GM21723 (cell line): Measurements from ENCODE around the gene TXLNG.
"Not testable (repeated sequence)": the region's sequence is repeated elsewhere in the genome, so short reads cannot be mapped to it uniquely, and the experiment has no call there.

Experiments
- ATAC-seq: cut with Tn5 transposase; IDR thresholded peaks from one replicate; pipeline ENCODE4 v1.9.1; 2021; ENCODE audit warnings: mild to moderate bottlenecking, moderate library complexity; ENCODE audit not compliant: unreplicated experiment

The TXLNG gene

GRCh38 chrX:16786139-16786790, at the start of gene TXLNG:
TXLNG (plus strand) TSS chrX:16786466; CDS start chrX:16786488, 22 bp downstream.
- ATAC-seq: peak; percentile 99

GRCh38 chrX:16737024-16737423, 49.2 kb upstream of the TXLNG start:
- no peak for ATAC-seq

DNA sequence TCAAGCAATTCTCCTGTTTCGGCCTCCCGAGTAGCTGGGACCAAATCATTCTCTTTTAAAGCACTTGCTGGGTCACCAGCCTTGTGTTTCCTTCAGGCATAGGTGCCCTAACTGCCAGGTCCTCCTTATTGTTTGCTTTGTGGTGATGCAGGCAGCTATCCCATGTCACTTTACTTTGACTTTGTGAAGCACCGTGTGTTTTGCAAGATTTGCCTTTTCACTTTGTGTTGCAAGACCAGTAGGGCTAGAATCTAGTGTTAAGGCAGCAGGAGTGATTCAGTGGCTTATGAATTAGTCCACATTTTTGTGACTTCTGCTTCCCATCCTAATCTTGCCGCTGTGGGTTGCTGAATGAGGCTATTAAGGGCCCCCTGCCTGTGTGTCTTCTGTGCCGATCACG, 46.7 kb upstream of the TXLNG start:
- ATAC-seq: no peak

DNA sequence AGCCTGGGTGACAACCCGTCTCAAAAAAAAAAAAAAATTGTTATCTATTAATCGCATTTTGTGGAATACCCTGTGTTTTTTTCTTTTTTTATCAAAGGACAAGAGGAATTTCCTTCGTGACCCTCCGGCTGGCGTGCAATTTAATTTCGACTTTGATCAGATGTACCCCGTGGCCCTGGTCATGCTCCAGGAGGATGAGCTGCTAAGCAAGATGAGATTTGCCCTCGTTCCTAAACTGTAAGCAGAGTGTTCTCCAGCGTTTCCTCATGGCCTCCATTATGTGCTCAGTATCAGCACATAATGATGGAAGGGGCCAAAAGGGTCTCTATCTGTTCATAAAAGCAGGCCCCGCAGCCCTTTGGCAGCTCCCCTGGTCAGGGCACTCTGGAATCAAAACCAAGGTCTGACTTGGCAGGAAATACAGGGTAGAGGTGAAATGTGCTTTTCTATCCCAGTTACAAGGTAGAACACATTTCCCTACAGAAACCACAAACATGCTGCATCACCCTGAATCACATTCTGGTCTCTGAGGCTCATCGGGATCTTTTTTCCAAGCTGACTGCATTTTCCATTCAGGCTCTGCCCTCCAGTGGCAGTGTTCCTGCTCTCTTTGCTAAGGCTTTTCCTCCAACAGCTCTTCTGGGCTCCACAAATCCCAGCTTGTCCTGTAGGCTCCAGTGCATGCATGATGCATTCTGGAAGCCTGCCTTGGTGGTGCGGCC, 42.5 kb upstream of the TXLNG start:
- no peak for ATAC-seq

DNA sequence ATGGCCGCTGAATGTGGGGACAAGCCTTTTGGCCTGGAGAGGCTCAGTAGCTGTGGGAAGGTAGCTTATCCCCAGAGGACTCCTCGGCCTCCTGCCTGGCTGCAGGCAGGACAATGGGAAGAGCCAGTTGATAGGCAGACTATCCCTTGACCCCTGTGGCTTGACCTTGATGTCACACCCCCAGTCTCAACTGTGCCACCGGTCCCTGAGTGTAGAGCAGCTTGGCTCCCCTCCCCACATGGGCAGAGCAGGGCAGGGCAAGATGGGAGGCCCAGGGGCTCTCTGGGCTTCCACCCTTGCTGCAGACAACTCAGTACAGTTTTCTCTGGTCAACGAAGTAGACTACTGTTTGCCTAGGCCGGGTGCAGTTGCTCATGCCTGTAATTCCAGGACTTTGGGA, 41.2 kb upstream of the TXLNG start:
- ATAC-seq: no peak

DNA sequence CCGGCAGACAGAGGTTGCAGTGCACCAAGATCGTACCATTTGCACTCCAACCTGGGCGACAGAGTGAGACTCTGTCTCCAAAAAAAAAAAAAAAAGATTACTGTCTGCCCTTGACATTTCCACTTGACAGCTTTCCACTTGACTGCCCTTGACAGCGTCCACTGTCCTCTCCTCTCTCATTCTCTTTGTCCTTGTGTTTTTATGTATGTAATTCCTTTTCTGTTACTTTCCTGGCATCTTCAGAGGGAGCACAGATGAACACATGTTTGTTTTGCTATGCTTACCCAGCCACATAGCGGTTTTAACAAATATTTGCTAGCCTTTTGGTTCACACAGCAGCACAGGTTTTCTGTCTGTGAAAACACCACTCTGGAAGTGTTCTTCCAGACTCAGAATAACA, 40.6 kb upstream of the TXLNG start:
- no peak for ATAC-seq

GRCh38 chrX:16748425-16748824, 37.8 kb upstream of the TXLNG start:
- no peak for ATAC-seq

- no peak for ATAC-seq
Observed at GRCh38 chrX:16750136-16750535, 36.1 kb upstream of the TXLNG start.

- ATAC-seq: no peak
Observed at GRCh38 chrX:16754019-16754418, 32.2 kb upstream of the TXLNG start.

- ATAC-seq: no peak
Observed at GRCh38 chrX:16756724-16757123, 29.5 kb upstream of the TXLNG start.

GRCh38 chrX:16761500-16761899, 24.8 kb upstream of the TXLNG start:
- not testable (repeated sequence) for ATAC-seq

DNA sequence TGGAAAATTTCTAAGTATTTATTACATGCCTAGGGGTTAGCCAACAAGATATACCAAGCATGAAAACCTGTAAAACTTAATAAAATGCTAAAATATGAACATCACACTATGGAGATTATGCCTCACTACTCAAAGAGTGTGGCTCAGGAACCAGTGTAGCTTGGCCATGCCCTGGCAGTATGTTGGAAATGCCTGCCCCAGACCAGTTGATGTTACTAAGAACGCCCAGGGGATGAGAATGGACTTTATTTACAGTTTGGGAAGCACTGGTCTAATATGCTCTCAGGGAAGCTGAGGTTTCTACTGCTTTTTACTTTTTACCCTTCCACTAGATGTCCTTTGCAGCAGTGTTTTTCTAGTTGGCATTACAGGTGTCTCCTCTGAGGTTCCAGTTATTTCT, 23.7 kb upstream of the TXLNG start:
- ATAC-seq: no peak

DNA sequence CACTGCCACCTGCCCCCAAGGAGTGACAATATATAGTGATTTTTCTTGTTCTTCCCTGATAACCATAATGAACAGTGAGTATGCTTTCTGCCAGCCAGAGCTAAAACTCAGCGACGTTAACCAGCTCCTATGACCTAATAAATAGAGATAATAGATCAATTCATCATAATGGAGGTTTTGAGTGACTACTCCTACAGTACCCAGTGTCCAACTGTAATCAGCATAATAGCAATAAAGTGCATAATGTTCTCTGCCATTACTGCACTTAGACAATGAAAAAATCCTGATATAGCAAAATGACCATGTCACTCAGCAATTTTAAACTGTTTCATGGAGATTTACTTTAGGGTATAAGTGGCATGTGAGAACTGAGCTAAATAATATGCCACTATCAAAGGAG, 20.7 kb upstream of the TXLNG start:
- no peak for ATAC-seq

DNA sequence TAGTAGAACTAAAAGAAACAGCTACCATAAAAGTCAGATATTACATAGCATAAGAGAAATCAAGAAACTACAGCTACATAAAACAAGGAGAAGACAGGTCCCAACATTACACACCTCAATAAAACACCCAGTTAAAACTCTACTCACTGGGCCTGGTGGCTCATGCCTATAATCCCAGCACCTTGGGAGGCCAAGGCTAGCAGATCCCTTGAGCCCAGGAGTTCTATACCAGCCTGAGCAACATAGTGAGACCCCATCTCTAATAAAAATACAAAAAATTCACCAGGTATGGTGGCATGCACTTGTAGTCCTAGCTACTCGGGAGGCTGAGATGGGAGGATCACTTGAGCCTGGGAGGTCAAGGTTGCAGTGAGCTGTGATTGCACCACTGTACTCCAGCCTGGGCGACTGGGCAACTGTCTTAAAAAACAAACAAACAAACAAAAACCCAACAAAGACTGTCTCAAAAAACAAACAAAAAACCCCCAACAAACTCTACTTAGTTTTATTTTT, 15.2 kb upstream of the TXLNG start:
- no peak for ATAC-seq

DNA sequence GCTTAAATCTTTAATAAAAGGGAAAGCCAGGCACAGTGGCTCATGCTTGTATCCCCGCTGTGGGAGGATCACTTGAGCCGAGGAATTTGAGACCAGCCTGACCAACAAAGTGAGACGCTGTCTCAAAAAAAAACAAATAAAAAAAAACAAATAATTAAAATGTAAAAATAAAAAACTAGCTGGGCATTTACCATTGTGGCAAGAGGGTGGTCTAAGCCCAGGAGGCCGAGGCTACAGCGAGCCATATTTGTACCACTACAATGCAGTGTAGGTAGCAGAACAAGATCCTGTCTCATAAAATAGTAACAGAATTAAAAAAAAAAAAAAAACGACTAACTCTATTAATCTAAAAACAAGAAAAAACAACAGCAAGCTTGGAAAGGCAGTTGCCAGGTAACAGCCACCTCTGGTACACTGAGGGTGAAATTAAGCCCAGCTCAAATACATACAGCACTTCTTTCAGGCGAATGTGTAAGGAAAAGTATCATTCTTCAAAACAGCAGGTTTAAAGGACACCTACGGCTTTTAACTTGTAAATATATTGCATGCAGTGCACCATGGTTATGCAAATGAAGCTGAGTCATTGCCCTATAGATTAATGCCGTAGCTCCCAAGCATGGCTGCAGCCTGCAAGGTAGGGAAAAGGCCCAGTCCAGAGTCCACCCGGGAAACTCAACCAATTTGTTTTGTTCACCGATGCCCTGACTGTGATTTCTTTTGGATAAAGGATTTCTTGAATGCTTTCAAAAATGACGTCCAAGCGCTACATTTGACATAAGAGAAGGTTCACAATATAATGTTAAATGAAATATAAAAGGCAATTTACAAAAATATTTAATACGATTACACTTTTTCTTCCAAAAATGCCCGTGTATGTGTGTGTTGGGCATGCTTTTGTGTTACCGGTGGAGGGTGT, 14.5 kb upstream of the TXLNG start:
- no peak for ATAC-seq

- ATAC-seq: no peak
Observed at GRCh38 chrX:16772460-16772859, 13.8 kb upstream of the TXLNG start.

DNA sequence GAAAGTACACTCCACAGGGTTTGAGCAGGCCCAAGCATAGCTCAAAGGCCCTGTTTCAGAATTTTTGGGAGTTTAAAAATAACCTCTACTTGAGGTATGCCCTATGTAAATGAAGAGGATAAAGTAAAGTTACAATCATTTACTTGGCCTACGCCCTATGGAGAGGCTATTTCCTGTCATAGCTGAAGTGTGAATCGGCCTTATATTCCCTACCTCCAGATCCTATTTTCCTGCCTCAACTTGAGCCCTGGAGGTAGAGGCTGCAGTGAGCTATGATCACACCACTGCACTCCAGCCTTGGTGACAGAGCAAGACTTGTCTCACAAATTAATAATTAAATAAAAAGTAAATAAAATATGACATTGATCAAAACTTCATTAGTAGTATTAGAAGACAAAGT, 11.5 kb upstream of the TXLNG start:
- ATAC-seq: no peak

GRCh38 chrX:16778545-16778944, 7.7 kb upstream of the TXLNG start:
- no peak for ATAC-seq

GRCh38 chrX:16778993-16779392, 7.3 kb upstream of the TXLNG start:
- ATAC-seq: no peak

DNA sequence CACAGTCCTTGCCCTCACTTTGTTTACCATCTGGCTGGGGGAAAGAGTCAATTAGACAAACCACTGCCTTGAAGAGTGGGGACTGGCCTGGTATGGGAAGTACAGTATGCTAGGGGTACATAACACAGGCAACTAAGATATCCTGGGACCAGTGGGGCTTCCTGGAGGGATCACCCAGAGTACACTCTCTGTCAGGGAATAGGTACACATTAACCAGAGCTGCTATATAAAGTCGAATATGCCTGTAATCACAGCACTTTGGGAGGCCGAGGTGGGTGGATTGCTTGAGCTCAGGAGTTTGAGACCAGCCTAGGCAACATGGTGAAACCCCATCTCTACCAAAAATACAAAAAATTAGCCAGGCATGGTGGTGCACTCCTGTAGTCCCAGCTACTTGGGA, 6.5 kb upstream of the TXLNG start:
- not testable (repeated sequence) for ATAC-seq

- no peak for ATAC-seq
Observed at GRCh38 chrX:16783452-16783851, 2.8 kb upstream of the TXLNG start.
